Heart left ventricle (tissue), 16 donors: ENCODE measurements around the gene PPM1G. TPM values are rescaled to one million over a fixed set of nuclear protein-coding genes. Genes with fewer than 3 reads are reported as not detected.

Experiments
- ATAC-seq, 4 donors: fragments of 200-7000 bp; cut with Tn5 transposase; one replicate each; pipeline ENCODE4 v1.9.1; 2020 to 2022; ENCODE audit warnings: moderate library complexity in 4 of 4, mild to moderate bottlenecking in 3 of 4, moderate number of reproducible peaks in 1 of 4
- DNase-seq, 5 donors: peaks; one replicate each; pipeline ENCODE4 v3.0.0-alpha.2; 2020
- H3K27ac ChIP-seq, 12 donors: fragments of 200-600 bp; sonication (generic) in 4 of 12; one replicate each; pipeline versions ENCODE4 v1.5.0 to v1.8.0; 2016 to 2022; ENCODE audit warnings: mild to moderate bottlenecking in 2 of 12
- H3K27me3 ChIP-seq, 9 donors: fragments of 200-600 bp; sonication (generic) in 2 of 9; one replicate each; pipeline versions ENCODE4 v1.5.1 to v1.8.0; 2016 to 2022; ENCODE audit warnings: mild to moderate bottlenecking in 3 of 9
- H3K36me3 ChIP-seq, 9 donors: fragments of 200-600 bp; sonication (generic) in 2 of 9; one replicate each; pipeline versions ENCODE4 v1.5.0 to v1.8.0; 2018 to 2022; ENCODE audit warnings: mild to moderate bottlenecking in 2 of 9
- H3K4me1 ChIP-seq, 12 donors: fragments of 200-600 bp; sonication (generic) in 4 of 12; one replicate each; pipeline versions ENCODE4 v1.5.0 to v1.8.0; 2016 to 2022; ENCODE audit warnings: mild to moderate bottlenecking in 3 of 12
- H3K4me3 ChIP-seq, 12 donors: fragments of 200-600 bp; sonication (generic) in 4 of 12; one replicate each; pipeline versions ENCODE4 v1.5.0 to v1.8.0; 2017 to 2022; ENCODE audit warnings: mild to moderate bottlenecking in 9 of 12, moderate library complexity in 4 of 12
- H3K9me3 ChIP-seq, 12 donors: fragments of 200-600 bp; sonication (generic) in 4 of 12; one replicate each; pipeline versions ENCODE4 v1.5.0 to v1.8.0; 2016 to 2022; ENCODE audit warnings: mild to moderate bottlenecking in 1 of 12
- POLR2A ChIP-seq, 2 donors: fragments of 450-650 bp; IDR thresholded peaks; one replicate each; pipeline ENCODE4 v1.6.1; 2017; ENCODE audit warnings: antibody characterized with exemption in 2 of 2, mild to moderate bottlenecking in 2 of 2, moderate library complexity in 2 of 2
- WGBS, 4 donors: extraction: QIAGEN DNeasy Blood & Tissue Kit in 2 of 4; methylation state at CpG; one replicate each; pipeline versions ENCODE4 v1.1.5 to v1.1.7; 2013 to 2018; 5-methylcytosine and 5-hydroxymethylcytosine counted together
- intact Hi-C, 10 donors: fragments of 100-400 bp; cut with DNase I; formaldehyde crosslinking; loops; one replicate each; pipeline versions ENCODE4 v1.11.1 to v1.14.2; 2022
- polyA plus RNA-seq, 2 donors: library from polyadenylated mRNA; stranded (reverse); fragments of 200-250 nt; gene quantifications; one replicate each; pipeline ENCODE4 v1.2.3, GENCODE V29; 2013
- total RNA-seq, 9 donors: library from RNA; depleted of rRNA in 2 of 9; stranded (reverse); fragments of >200 nt in 2 of 9; fragmentation: NEBNext Ultra II Directional in 3 of 9; extraction: Animal tissue kit (Norgen Biotek cat#: 25700) in 3 of 9; gene quantifications; one replicate each; pipeline versions ENCODE4 v1.1.0 to v1.2.4, GENCODE V29; 2016 to 2023
- TF ChIP-seq, protein P1 (sequence below), 12 donors: fragments of 200-600 bp; sonication (generic) in 4 of 12; IDR thresholded peaks; one replicate each; pipeline versions ENCODE4 v1.5.0 to v1.8.0; 2018 to 2022; ENCODE audit warnings: antibody characterized with exemption in 12 of 12, mild to moderate bottlenecking in 5 of 12
- donor health status: ischemic (EF 13 %, LVEDD 7.1; RV severe dilation, severe dysfunction).
- donor health status: healthy with polysubstance abuse.
- donor health status: DM: no; HTN: yes; CAD: no.
- donor health status: DM: no; HTN: no; CAD: no.
- donor health status: ischemic (EF 25% LVEDD 6.9; RV normal size, moderate dysfunction).
- donor health status: ischemic (EF 25% LVEDD 5.7; RV mildly dilated, moderate dysfunction).
- donor health status: healthy.
- donor health status: DM: yes; HTN: yes; CAD: no.
- donor health status: ischemic (EF 35%, LVEDD 5.7; RV mildly dilated, moderate dysfunction).
- donor health status: nonischemic (EF 11% LVEDD 7.7; RV severe dilation, severe dysfunction).
- donor health status: DM: yes; HTN: yes; CAD: no.
- donor health status: PGD.
- donor health status: ischemic (EF 29% LVEDD 5.4; RV normal size, mild dysfunction).
- donor health status: nonischemic (EF 23%, LVEDD 6.1; RV moderate dilation, normal function).

PPM1G gene
- total and polyA plus RNA-seq, 11 donors, result 31.2 to 87.2 (median 40.2) TPM

- WGBS, 4 donors, result 95 to 98% (median 96%) methylated on average over 9 of the region's 9 CpGs
- Histone ChIP-seq H3K4me3 (no peak overlapping the region), H3K4me1 (no peaks in the 10 kb centered on the region), H3K27me3 (no peaks in the 10 kb centered on the region), H3K36me3 (peaks cover 0 to 21% (median 9%) of the 10 kb centered on the region in 9 donors), H3K9me3 (no peaks in the 10 kb centered on the region), H3K27ac (peak overlapping the region in 1 of 12 donors; percentile 33)
- intact Hi-C loops, result no loop called here
- ATAC-seq, result no peak
- no peak for DNase-seq
- no peak for TF ChIP-seq POLR2A (IDR thresholded peaks at IDR 0.05)
- TF ChIP-seq, protein P1, sequence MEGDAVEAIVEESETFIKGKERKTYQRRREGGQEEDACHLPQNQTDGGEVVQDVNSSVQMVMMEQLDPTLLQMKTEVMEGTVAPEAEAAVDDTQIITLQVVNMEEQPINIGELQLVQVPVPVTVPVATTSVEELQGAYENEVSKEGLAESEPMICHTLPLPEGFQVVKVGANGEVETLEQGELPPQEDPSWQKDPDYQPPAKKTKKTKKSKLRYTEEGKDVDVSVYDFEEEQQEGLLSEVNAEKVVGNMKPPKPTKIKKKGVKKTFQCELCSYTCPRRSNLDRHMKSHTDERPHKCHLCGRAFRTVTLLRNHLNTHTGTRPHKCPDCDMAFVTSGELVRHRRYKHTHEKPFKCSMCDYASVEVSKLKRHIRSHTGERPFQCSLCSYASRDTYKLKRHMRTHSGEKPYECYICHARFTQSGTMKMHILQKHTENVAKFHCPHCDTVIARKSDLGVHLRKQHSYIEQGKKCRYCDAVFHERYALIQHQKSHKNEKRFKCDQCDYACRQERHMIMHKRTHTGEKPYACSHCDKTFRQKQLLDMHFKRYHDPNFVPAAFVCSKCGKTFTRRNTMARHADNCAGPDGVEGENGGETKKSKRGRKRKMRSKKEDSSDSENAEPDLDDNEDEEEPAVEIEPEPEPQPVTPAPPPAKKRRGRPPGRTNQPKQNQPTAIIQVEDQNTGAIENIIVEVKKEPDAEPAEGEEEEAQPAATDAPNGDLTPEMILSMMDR (IDR thresholded peaks at IDR 0.05), result no peak
Measured at GRCh38 chr2:27390822-27391679, 18.3 kb downstream of the PPM1G start.

- peak overlapping the region in 10 of 12 donors; percentile 84 to 96 (median 90) for H3K27ac ChIP-seq
- peaks cover 0 to 36% (median 16%) of the 10 kb centered on the region in 12 donors for H3K4me1 ChIP-seq
- intact Hi-C loops, result no loop called here
- 86 to 91% (median 90%) methylated on average over 10 of the region's 10 CpGs for WGBS, 4 donors
- H3K4me3 ChIP-seq, result peak overlapping the region in 6 of 12 donors; percentile 68 to 79 (median 73)
- no peak for DNase-seq
- peaks cover 3 to 75% (median 65%) of the 10 kb centered on the region in 9 donors for H3K36me3 ChIP-seq
- TF ChIP-seq, protein P1 (IDR thresholded peaks at IDR 0.05), result no peak
- TF ChIP-seq POLR2A (IDR thresholded peaks at IDR 0.05), result no peak
- H3K27me3 ChIP-seq, result no peaks in the 10 kb centered on the region
- no peaks in the 10 kb centered on the region for H3K9me3 ChIP-seq
- no peak for ATAC-seq
Measured at GRCh38 chr2:27381577-27382181, 27.7 kb downstream of the PPM1G start.

DNA sequence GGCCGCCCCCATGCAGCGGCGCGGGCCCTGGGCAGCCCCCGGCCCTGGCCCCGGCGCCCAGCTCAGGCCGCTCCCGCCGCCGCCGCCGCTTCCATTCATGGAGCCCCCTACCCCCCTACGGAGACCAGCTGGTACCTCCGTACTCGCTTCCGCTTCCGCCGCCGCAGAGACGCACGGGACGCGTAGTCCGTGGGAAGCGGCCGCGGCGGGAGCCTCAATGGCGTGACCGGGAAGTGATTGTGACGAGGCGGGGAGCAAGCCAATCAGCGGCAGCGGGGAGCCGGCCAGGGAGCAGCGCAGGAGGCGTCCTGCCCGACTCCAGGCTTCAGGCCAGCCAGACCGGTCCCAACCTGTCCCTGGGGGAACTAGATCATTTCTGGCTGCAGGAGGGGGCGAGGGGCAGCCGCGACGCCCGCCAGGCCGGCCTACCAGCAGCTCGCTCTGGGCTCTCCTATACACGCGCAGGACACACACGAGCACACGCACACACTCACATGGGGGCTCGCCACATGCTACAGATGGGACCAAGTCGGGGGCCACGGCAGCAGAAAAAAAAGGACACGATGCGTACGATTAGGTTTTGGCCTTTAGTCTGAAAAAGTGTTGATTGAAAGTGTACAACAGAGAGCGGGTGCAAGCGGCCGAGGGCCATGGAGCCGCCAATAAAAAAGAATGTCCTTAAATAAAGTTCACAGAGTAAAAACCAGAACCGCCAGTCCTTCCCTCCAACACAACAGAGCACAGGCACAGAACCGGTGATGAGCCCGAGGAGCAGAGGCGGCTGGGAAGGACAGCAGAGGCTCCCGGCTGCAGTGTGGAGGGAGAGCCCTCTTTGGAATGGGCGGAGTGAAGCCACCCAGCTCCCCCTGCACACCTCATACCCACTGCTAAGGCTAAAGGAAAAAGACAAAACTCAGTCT is 28.5 kb downstream of the PPM1G start, which contains the start of gene ZNF513:
TSS of gene ZNF513 (minus strand) at position 109 of the 920 bp plus-strand sequence. CDS start 208 bp downstream, outside the sequence.
- peak in 1 of 2 donors; percentile 69 for TF ChIP-seq POLR2A (IDR thresholded peaks at IDR 0.05)
- TF ChIP-seq, protein P1 (IDR thresholded peaks at IDR 0.05), result no peak
- H3K4me1 ChIP-seq, result peaks cover 0 to 36% (median 16%) of the 10 kb centered on the region in 12 donors
- H3K4me3 ChIP-seq, result peak within 1 kb of the TSS; percentile 32 to 82 (median 73)
- DNase-seq (peak; percentile 97 to 99 (median 98)), ATAC-seq (peak; percentile 90 to 97 (median 91))
- H3K9me3 ChIP-seq, result no peaks in the 10 kb centered on the region
- intact Hi-C loops, result loop anchor here in 1 of 10 donors (1.0 kb wide), 1 partner anchor 11 kb away; the partner anchor contains the start of genes EIF2B4 and SNX17
- 11 to 24% (median 18%) methylated on average over 37 to 67 of the region's 67 CpGs for WGBS, 4 donors
- H3K27me3 ChIP-seq, result no peaks in the 10 kb centered on the region
- H3K36me3 ChIP-seq, result peaks cover 3 to 77% (median 67%) of the 10 kb centered on the region in 9 donors
- H3K27ac ChIP-seq, result peak within 1 kb of the TSS; percentile 79 to 96 (median 89)
